Thoracic aorta (tissue), 2 donors: ENCODE results near the gene ERVV-1. TPM values are rescaled to one million over a fixed set of nuclear protein-coding genes. Genes with fewer than 3 reads are reported as not detected.
"Not testable (repeated sequence)": the region's sequence is repeated elsewhere in the genome, so short reads cannot be mapped to it uniquely, and the experiment has no call there.

ENCODE experiments used
- ATAC-seq: fragments of 150-250 bp; one replicate; pipeline ENCODE4 v1.8.0; 2017; ENCODE audit warnings: low read depth; ENCODE audit not compliant: insufficient number of reproducible peaks, low FRiP score
- DNase-seq: peaks from one replicate; pipeline ENCODE4 v3.0.0-alpha.2; 2020; ENCODE audit warnings: low spot score
- H3K27ac ChIP-seq, 2 donors: fragments of 200-600 bp; sonication (generic); 1 replicate in 1 of 2; 2 replicates in 1 of 2; pipeline ENCODE4 v1.5.1; 2016; ENCODE audit warnings: mild to moderate bottlenecking in 2 of 2, moderate library complexity in 2 of 2
- H3K27me3 ChIP-seq: fragments of 200-600 bp; sonication (generic); replicated peaks from 2 replicates; pipeline ENCODE4 v1.6.0; 2016; ENCODE audit warnings: mild to moderate bottlenecking; ENCODE audit not compliant: insufficient read depth
- H3K36me3 ChIP-seq: fragments of 200-600 bp; sonication (generic); one replicate; pipeline ENCODE4 v1.5.1; 2016
- H3K4me1 ChIP-seq, 2 donors: fragments of 200-600 bp; sonication (generic); 1 replicate in 1 of 2; 2 replicates in 1 of 2; pipeline versions ENCODE4 v1.5.1 to v1.6.0; 2016; ENCODE audit warnings: low read depth in 2 of 2, mild to moderate bottlenecking in 1 of 2; ENCODE audit not compliant: control insufficient read depth in 1 of 2
- H3K4me3 ChIP-seq: fragments of 200-600 bp; sonication (generic); 2 replicates; pipeline ENCODE4 v1.5.1; 2016; ENCODE audit warnings: mild to moderate bottlenecking
- H3K9me3 ChIP-seq: fragments of 200-600 bp; sonication (generic); 2 replicates; pipeline ENCODE4 v1.5.1; 2016
- CTCF ChIP-seq: fragments of 200-600 bp; sonication (generic); IDR thresholded peaks from one replicate; pipeline ENCODE4 v1.5.1; 2019; ENCODE audit warnings: antibody characterized with exemption
- total RNA-seq, 2 donors: library from RNA; depleted of rRNA; stranded (reverse); fragments of >200 nt; gene quantifications; one replicate each; pipeline versions ENCODE4 v1.1.0 to v1.2.3, GENCODE V29; 2016

ERVV-1 gene
- not detected for total RNA-seq

- H3K27ac ChIP-seq = no peak within 1 kb of the TSS
- TF ChIP-seq CTCF = no peak
- H3K4me1 ChIP-seq = no peaks in the 10 kb centered on the region
- H3K27me3 ChIP-seq = no peaks in the 10 kb centered on the region
- H3K9me3 ChIP-seq = no peaks in the 10 kb centered on the region
- no peak for DNase-seq
- no peaks in the 10 kb centered on the region for H3K36me3 ChIP-seq
- ATAC-seq = no peak
- no peak within 1 kb of the TSS for H3K4me3 ChIP-seq
Observed at GRCh38 chr19:53013621-53014020, at the start of gene ERVV-1. Gene ERVV-1, plus strand, starts transcription at chr19:53013921. Its CDS starts 170 bp downstream, at chr19:53014091.

GRCh38 chr19:52967772-52968171 is 45.9 kb upstream of the ERVV-1 start:
- DNase-seq = no peak
- H3K27me3 ChIP-seq = no peaks in the 10 kb centered on the region
- H3K9me3 ChIP-seq = peaks cover 11% of the 10 kb centered on the region
- no peak for ATAC-seq
- no peak overlapping the region for H3K27ac ChIP-seq
- no peak for TF ChIP-seq CTCF
- H3K36me3 ChIP-seq = peaks cover 9% of the 10 kb centered on the region
- no peak overlapping the region for H3K4me3 ChIP-seq
- H3K4me1 ChIP-seq = peaks cover 0 to 6% of the 10 kb centered on the region in 2 donors

- Histone ChIP-seq H3K9me3 (no peaks in the 10 kb centered on the region), H3K4me1 (no peaks in the 10 kb centered on the region), H3K36me3 (peaks cover 18% of the 10 kb centered on the region), H3K27ac (no peak overlapping the region), H3K4me3 (no peak overlapping the region), H3K27me3 (no peaks in the 10 kb centered on the region)
- no peak for TF ChIP-seq CTCF
- no peak for DNase-seq
- no peak for ATAC-seq
Observed at GRCh38 chr19:52981329-52981728, 32.4 kb upstream of the ERVV-1 start.

GRCh38 chr19:52983167-52983566 is 30.6 kb upstream of the ERVV-1 start:
- H3K4me1 ChIP-seq, H3K27ac ChIP-seq, H3K27me3 ChIP-seq, DNase-seq, H3K4me3 ChIP-seq, H3K9me3 ChIP-seq, ATAC-seq: not testable (repeated sequence)
- peaks cover 26% of the 10 kb centered on the region for H3K36me3 ChIP-seq

GRCh38 chr19:52987221-52987620 is 26.5 kb upstream of the ERVV-1 start:
- no peaks in the 10 kb centered on the region for H3K9me3 ChIP-seq
- no peaks in the 10 kb centered on the region for H3K27me3 ChIP-seq
- peaks cover 5 to 13% of the 10 kb centered on the region in 2 donors for H3K4me1 ChIP-seq
- DNase-seq (no peak), ATAC-seq (no peak)
- H3K36me3 ChIP-seq = peaks cover 27% of the 10 kb centered on the region
- no peak for TF ChIP-seq CTCF
- H3K27ac ChIP-seq = no peak overlapping the region
- no peak overlapping the region for H3K4me3 ChIP-seq

GRCh38 chr19:52988506-52988905 is 25.2 kb upstream of the ERVV-1 start:
- ATAC-seq (no peak), DNase-seq (no peak)
- Histone ChIP-seq H3K27me3 (no peaks in the 10 kb centered on the region), H3K4me1 (peaks cover 7 to 19% of the 10 kb centered on the region in 2 donors), H3K36me3 (peaks cover 27% of the 10 kb centered on the region), H3K4me3 (no peak overlapping the region), H3K9me3 (no peaks in the 10 kb centered on the region), H3K27ac (no peak overlapping the region)
- no peak for TF ChIP-seq CTCF
